ENCODE measurements around the gene E2F4.
A peak's percentile ranks its signal among the peaks of the same experiment; 100 is the strongest.

E2F4 gene

GRCh38 chr16:67246756-67247191, 54.8 kb downstream of the E2F4 start:
- H2AFZ ChIP-seq (ENCODE audit: low read depth, low read length, severe bottlenecking), result peak overlapping the region; percentile 79
- H3F3A ChIP-seq (ENCODE audit: insufficient read depth), result no peaks in the 10 kb centered on the region
- H3K4me3 ChIP-seq (ENCODE audit: insufficient read depth, low read length, poor library complexity, severe bottlenecking), result peak overlapping the region; percentile 60

GRCh38 chr16:67247192-67248072, 55.5 kb downstream of the E2F4 start, which contains the start of gene FHOD1:
Gene FHOD1 (minus strand): TSS chr16:67247481. CDS start chr16:67247410, 71 bp downstream.
- Histone ChIP-seq H3K79me2 (ENCODE audit: insufficient read depth, low read length) (no peaks in the 10 kb centered on the region), H3K27me3 (ENCODE audit: low read length) (no peaks in the 10 kb centered on the region), H3K27ac (ENCODE audit: low read depth, low read length) (no peak within 1 kb of the TSS), H3K4me2 (ENCODE audit: low read depth, low read length, poor library complexity, severe bottlenecking) (peak within 1 kb of the TSS; percentile 77), H3F3A (ENCODE audit: insufficient read depth) (no peaks in the 10 kb centered on the region), H3K9me3 (ENCODE audit: insufficient read depth, low read length) (no peaks in the 10 kb centered on the region), H3K4me3 (ENCODE audit: insufficient read depth, low read length, poor library complexity, severe bottlenecking) (peak within 1 kb of the TSS; percentile 60), H3K9me2 (replicated peaks; ENCODE audit: insufficient read depth, low read length) (no peaks in the 10 kb centered on the region), H3K9ac (ENCODE audit: low read length) (peak within 1 kb of the TSS; percentile 62), H3K36me3 (ENCODE audit: low read length) (no peaks in the 10 kb centered on the region), H4K20me1 (ENCODE audit: low read depth, low read length) (no peaks in the 10 kb centered on the region), H2AFZ (ENCODE audit: low read depth, low read length, severe bottlenecking) (peak within 1 kb of the TSS; percentile 79)
- TF ChIP-seq, protein P1, sequence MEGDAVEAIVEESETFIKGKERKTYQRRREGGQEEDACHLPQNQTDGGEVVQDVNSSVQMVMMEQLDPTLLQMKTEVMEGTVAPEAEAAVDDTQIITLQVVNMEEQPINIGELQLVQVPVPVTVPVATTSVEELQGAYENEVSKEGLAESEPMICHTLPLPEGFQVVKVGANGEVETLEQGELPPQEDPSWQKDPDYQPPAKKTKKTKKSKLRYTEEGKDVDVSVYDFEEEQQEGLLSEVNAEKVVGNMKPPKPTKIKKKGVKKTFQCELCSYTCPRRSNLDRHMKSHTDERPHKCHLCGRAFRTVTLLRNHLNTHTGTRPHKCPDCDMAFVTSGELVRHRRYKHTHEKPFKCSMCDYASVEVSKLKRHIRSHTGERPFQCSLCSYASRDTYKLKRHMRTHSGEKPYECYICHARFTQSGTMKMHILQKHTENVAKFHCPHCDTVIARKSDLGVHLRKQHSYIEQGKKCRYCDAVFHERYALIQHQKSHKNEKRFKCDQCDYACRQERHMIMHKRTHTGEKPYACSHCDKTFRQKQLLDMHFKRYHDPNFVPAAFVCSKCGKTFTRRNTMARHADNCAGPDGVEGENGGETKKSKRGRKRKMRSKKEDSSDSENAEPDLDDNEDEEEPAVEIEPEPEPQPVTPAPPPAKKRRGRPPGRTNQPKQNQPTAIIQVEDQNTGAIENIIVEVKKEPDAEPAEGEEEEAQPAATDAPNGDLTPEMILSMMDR (IDR thresholded peaks at IDR 0.05; ENCODE audit: insufficient read depth, low read length, poor library complexity, severe bottlenecking), result no peak
- no peak for TF ChIP-seq EZH2phosphoT487 (conservative IDR thresholded peaks at IDR 0.05; ENCODE audit: low read length)

More at GRCh38 chr16:67246756-67247191, 54.8 kb downstream of the E2F4 start:
- H3K9me3 ChIP-seq (ENCODE audit: insufficient read depth, low read length), result no peaks in the 10 kb centered on the region
- no peak for TF ChIP-seq EZH2phosphoT487 (conservative IDR thresholded peaks at IDR 0.05; ENCODE audit: low read length)
- TF ChIP-seq, protein P1 (IDR thresholded peaks at IDR 0.05; ENCODE audit: insufficient read depth, low read length, poor library complexity, severe bottlenecking), result no peak
- no peak overlapping the region for H3K27ac ChIP-seq (ENCODE audit: low read depth, low read length)
- no peaks in the 10 kb centered on the region for H4K20me1 ChIP-seq (ENCODE audit: low read depth, low read length)
- H3K36me3 ChIP-seq (ENCODE audit: low read length), result no peaks in the 10 kb centered on the region
- H3K79me2 ChIP-seq (ENCODE audit: insufficient read depth, low read length), result no peaks in the 10 kb centered on the region
- H3K9ac ChIP-seq (ENCODE audit: low read length), result peak overlapping the region; percentile 62
- H3K4me2 ChIP-seq (ENCODE audit: low read depth, low read length, poor library complexity, severe bottlenecking), result peak overlapping the region; percentile 77
- H3K27me3 ChIP-seq (ENCODE audit: low read length), result no peaks in the 10 kb centered on the region
- no peaks in the 10 kb centered on the region for H3K9me2 ChIP-seq (replicated peaks; ENCODE audit: insufficient read depth, low read length)

DNA sequence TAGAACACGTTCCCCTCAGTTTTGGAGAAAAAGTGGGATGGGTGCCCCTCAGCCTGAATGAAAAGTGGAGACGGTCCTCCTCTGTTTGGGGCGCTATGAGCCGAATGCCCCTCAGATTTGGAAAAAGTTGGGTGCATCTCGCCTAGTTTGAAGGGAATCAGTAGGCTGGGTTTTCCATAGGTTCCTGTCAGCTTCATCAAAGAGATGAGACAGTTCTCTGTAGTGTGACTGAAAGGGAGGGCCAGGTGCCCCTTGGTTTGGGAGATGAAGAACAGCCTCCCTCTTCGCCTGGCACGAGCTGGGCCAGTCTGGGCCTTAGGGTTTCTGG, 56.1 kb downstream of the E2F4 start:
- peak overlapping the region; percentile 50 for H3K4me3 ChIP-seq (ENCODE audit: insufficient read depth, low read length, poor library complexity, severe bottlenecking)
- peak overlapping the region; percentile 65 for H2AFZ ChIP-seq (ENCODE audit: low read depth, low read length, severe bottlenecking)
- H3F3A ChIP-seq (ENCODE audit: insufficient read depth), result no peaks in the 10 kb centered on the region
- H3K36me3 ChIP-seq (ENCODE audit: low read length), result no peaks in the 10 kb centered on the region
- H3K27ac ChIP-seq (ENCODE audit: low read depth, low read length), result no peak overlapping the region
- no peaks in the 10 kb centered on the region for H4K20me1 ChIP-seq (ENCODE audit: low read depth, low read length)
- no peaks in the 10 kb centered on the region for H3K9me2 ChIP-seq (replicated peaks; ENCODE audit: insufficient read depth, low read length)
- H3K4me2 ChIP-seq (ENCODE audit: low read depth, low read length, poor library complexity, severe bottlenecking), result peak overlapping the region; percentile 77
- H3K79me2 ChIP-seq (ENCODE audit: insufficient read depth, low read length), result no peaks in the 10 kb centered on the region
- no peaks in the 10 kb centered on the region for H3K9me3 ChIP-seq (ENCODE audit: insufficient read depth, low read length)
- no peaks in the 10 kb centered on the region for H3K27me3 ChIP-seq (ENCODE audit: low read length)
- H3K9ac ChIP-seq (ENCODE audit: low read length), result peak overlapping the region; percentile 62
- TF ChIP-seq EZH2phosphoT487 (conservative IDR thresholded peaks at IDR 0.05; ENCODE audit: low read length), result no peak
- TF ChIP-seq, protein P1 (IDR thresholded peaks at IDR 0.05; ENCODE audit: insufficient read depth, low read length, poor library complexity, severe bottlenecking), result no peak

Measured in SU-DHL-6 (cell line).